Motor neuron (in vitro differentiated cells): ENCODE results near the gene VAV3. TPM values are rescaled to one million over a fixed set of nuclear protein-coding genes. Genes with fewer than 3 reads are reported as not detected.
"Not testable (repeated sequence)": the region's sequence is repeated elsewhere in the genome, so short reads cannot be mapped to it uniquely, and the experiment has no call there.

Source experiments
- ATAC-seq, 8 experiments: fragments of 200-7000 bp; cut with Tn5 transposase; replicated peaks in 6 of 8; 2 replicates each; pipeline ENCODE4 v1.8.0; 2021; ENCODE audit warnings: mild to moderate bottlenecking in 8 of 8, moderate library complexity in 8 of 8
- H3K27ac ChIP-seq, 2 donors: fragments of 250-450 bp; sonication (Bioruptor Pico); 2 replicates each; pipeline ENCODE4 v1.9.0; 2021; ENCODE audit warnings: antibody characterized with exemption in 2 of 2, mild to moderate bottlenecking in 2 of 2, moderate library complexity in 1 of 2
- H3K4me1 ChIP-seq, 2 donors: fragments of 250-450 bp; sonication (Bioruptor Pico); replicated peaks in 1 of 2; 2 replicates each; pipeline ENCODE4 v1.6.1; 2021; ENCODE audit warnings: antibody characterized with exemption in 2 of 2, mild to moderate bottlenecking in 2 of 2, moderate library complexity in 1 of 2
- H3K4me3 ChIP-seq, 5 donors: fragments of 250-450 bp; sonication (Bioruptor Pico); 2 replicates each; pipeline ENCODE4 v1.9.0; 2021; ENCODE audit warnings: antibody characterized with exemption in 5 of 5, mild to moderate bottlenecking in 5 of 5, moderate library complexity in 4 of 5
- WGBS, 10 experiments: fragments of 450-650 bp; shearing (Covaris generic); methylation state at CpG; one replicate each; pipeline ENCODE4 v1.0.0; 2022; 5-methylcytosine and 5-hydroxymethylcytosine counted together
- in situ Hi-C, 9 experiments: fragments of 400-800 bp; cut with MboI; loops; one replicate each; pipeline ENCODE4 v1.15.0; 2021; ENCODE audit warnings: low sequenced_read_pairs in 9 of 9, low pct_unique_long_range_greater_than_20kb in 2 of 9; ENCODE audit not compliant: unreplicated experiment in 9 of 9
- total RNA-seq, 8 experiments: library from RNA; unstranded; fragments of 300-600 nt; gene quantifications; 2 replicates each; pipeline versions ENCODE4 v1.2.3 to v1.2.4, GENCODE V29; 2022

Gene VAV3
- total RNA-seq, 8 experiments from 2014 or later, result 0.09 to 34.3 (median 10.3) TPM

- peak in 3 of 8 experiments; percentile 24 to 81 (median 37) for ATAC-seq
- in situ Hi-C loops, result no loop called here
- no peak overlapping the region for H3K27ac ChIP-seq
- H3K4me3 ChIP-seq, result no peak overlapping the region
- peaks cover 0 to 12% of the 10 kb centered on the region in 2 donors for H3K4me1 ChIP-seq
- 58 to 96% (median 83%) methylated on average over 2 to 5 of the region's 5 CpGs for WGBS, 10 experiments
These were observed 299.7 kb downstream of the VAV3 start for GRCh38 chr1:107664982-107665925.

GRCh38 chr1:107662971-107663370 lies 302.0 kb downstream of the VAV3 start:
- peaks cover 0 to 12% of the 10 kb centered on the region in 2 donors for H3K4me1 ChIP-seq
- ATAC-seq, result peak in 2 of 8 experiments; percentile 19 to 28
- WGBS, 10 experiments, result 0 to 100% (median 50%) methylated on average over 1 to 2 of the region's 2 CpGs; no CpG with 5 or more reads in 1 of the 10 experiments

GRCh38 chr1:107661158-107661557 lies 303.8 kb downstream of the VAV3 start:
- ATAC-seq, result peak in 1 of 8 experiments; percentile 93
- in situ Hi-C loops, result no loop called here
- 44 to 100% (median 92%) methylated on average over 1 to 7 of the region's 7 CpGs; no CpG with 5 or more reads in 1 of the 10 experiments for WGBS, 10 experiments
- no peak overlapping the region for H3K27ac ChIP-seq
- no peak overlapping the region for H3K4me3 ChIP-seq
- H3K4me1 ChIP-seq, result peaks cover 0 to 12% of the 10 kb centered on the region in 2 donors

More at GRCh38 chr1:107662971-107663370, 302.0 kb downstream of the VAV3 start:
- in situ Hi-C loops, result no loop called here
- no peak overlapping the region for H3K27ac ChIP-seq
- no peak overlapping the region for H3K4me3 ChIP-seq

DNA sequence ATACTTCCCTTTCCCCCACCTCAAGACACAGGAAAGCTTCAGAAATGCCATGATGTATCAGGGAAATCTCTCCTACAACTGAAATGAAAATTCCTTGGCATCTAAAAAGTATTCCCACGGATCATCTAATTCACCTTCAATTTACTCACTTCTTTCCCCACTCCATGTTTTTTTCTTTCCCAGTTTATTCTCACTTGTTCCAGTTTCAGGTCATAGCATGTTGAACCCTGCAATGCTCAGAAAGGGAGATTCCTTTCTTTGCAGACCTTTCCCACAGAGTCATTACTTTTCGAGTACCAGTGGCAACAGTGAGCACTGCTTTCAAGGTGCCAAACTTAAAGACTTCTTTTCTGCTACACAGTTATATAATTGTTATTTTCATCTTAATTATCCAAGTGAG lies 305.0 kb downstream of the VAV3 start:
- Histone ChIP-seq H3K4me1 (peaks cover 0 to 12% of the 10 kb centered on the region in 2 donors), H3K4me3 (no peak overlapping the region), H3K27ac (no peak overlapping the region)
- in situ Hi-C loops, result no loop called here
- WGBS, 10 experiments, result 17 to 100% (median 95%) methylated on average over 1 to 2 of the region's 2 CpGs; no CpG with 5 or more reads in 1 of the 10 experiments
- ATAC-seq, result no peak

DNA sequence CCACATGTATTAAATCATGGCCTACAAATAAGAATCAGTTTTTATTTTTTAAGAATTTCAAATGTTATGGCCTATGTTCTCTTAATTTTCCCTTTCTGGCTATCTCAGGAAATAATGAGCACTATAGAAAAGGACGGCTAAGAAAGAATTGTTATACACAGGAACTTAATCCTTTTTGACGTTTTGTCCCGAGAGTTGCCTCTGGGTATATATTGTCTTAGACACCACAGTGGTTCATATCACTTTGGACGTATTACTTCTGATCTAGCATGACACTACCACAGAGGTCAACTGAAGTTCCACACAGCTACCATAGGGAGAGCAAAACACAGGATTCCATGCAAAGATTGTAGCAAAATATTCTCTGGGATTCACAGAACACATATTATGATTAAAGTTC lies 307.6 kb downstream of the VAV3 start:
- in situ Hi-C loops, result no loop called here

GRCh38 chr1:107653765-107654164 lies 311.2 kb downstream of the VAV3 start:
- 0 to 75% (median 50%) methylated on average over 2 of the region's 2 CpGs; no CpG with 5 or more reads in 1 of the 10 experiments for WGBS, 10 experiments
- no peak overlapping the region for H3K4me3 ChIP-seq
- ATAC-seq, result peak in 3 of 8 experiments; percentile 44 to 58 (median 51)
- no peaks in the 10 kb centered on the region for H3K4me1 ChIP-seq
- in situ Hi-C loops, result no loop called here
- H3K27ac ChIP-seq, result no peak overlapping the region

More for the DNA sequence above, 307.6 kb downstream of the VAV3 start:
- no peak overlapping the region for H3K4me3 ChIP-seq
- WGBS, 10 experiments, result 78 to 98% (median 93%) methylated on average over 2 to 4 of the region's 4 CpGs
- no peak for ATAC-seq
- H3K4me1 ChIP-seq, result peaks cover 0 to 8% of the 10 kb centered on the region in 2 donors
- no peak overlapping the region for H3K27ac ChIP-seq

DNA sequence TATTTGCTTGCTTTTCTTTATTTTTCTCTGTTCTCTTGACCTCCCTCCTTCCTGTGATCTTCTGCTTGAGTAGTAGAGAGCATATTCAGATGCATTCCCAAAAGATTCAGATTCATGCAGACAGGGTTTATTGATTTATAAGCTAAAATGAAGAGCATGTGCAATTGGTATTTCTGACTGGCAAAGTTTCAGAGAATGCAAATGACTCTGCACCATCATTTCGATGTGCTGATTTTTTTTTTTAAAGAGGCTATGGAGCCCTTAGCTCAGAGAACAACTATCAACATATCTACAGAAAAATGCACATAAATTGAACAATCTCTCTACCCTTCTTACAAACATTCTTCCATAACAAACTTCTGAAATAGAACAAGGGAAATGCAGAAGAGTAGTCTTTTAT lies 312.0 kb downstream of the VAV3 start:
- WGBS, 10 experiments, result 0 to 100% (median 38%) methylated on average over 1 of the region's 1 CpG; no CpG with 5 or more reads in 2 of the 10 experiments
- H3K4me1 ChIP-seq, result no peaks in the 10 kb centered on the region
- in situ Hi-C loops, result no loop called here
- ATAC-seq, result peak in 3 of 8 experiments; percentile 55 to 62 (median 62)
- no peak overlapping the region for H3K27ac ChIP-seq
- H3K4me3 ChIP-seq, result no peak overlapping the region

DNA sequence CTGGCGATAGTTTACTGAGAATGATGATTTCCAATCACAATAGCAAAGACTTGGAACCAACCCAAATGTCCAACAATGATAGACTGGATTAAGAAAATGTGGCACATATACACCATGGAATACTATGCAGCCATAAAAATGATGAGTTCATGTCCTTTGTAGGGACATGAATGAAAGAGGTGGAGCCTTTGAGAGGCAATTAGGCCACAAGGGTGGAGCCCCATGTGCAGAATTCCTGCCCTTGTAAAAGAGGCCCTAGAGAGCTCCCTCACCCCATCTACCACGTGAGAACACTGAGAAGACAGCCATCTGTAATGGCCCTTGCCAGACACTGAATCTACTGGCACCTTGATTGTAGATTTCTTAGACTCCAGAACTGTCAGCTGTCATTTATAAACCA lies 314.2 kb downstream of the VAV3 start:
- in situ Hi-C loops, ATAC-seq, H3K4me3 ChIP-seq, H3K4me1 ChIP-seq, H3K27ac ChIP-seq: not testable (repeated sequence)
- 40 to 100% (median 75%) methylated on average over 1 of the region's 2 CpGs; no CpG with 5 or more reads in 5 of the 10 experiments for WGBS, 10 experiments

GRCh38 chr1:107649023-107649422 lies 316.0 kb downstream of the VAV3 start:
- WGBS, 10 experiments, result 0 to 100% (median 85%) methylated on average over 1 to 3 of the region's 3 CpGs; no CpG with 5 or more reads in 3 of the 10 experiments
- H3K4me3 ChIP-seq, result no peak overlapping the region
- ATAC-seq, result peak in 3 of 8 experiments; percentile 32 to 70 (median 48)
- H3K27ac ChIP-seq, result no peak overlapping the region
- H3K4me1 ChIP-seq, result no peaks in the 10 kb centered on the region
- in situ Hi-C loops, result no loop called here

- peak in 3 of 8 experiments; percentile 47 to 67 (median 48) for ATAC-seq
- in situ Hi-C loops, result no loop called here
- no peak overlapping the region for H3K27ac ChIP-seq
These were observed 316.9 kb downstream of the VAV3 start for GRCh38 chr1:107648071-107648470.

DNA sequence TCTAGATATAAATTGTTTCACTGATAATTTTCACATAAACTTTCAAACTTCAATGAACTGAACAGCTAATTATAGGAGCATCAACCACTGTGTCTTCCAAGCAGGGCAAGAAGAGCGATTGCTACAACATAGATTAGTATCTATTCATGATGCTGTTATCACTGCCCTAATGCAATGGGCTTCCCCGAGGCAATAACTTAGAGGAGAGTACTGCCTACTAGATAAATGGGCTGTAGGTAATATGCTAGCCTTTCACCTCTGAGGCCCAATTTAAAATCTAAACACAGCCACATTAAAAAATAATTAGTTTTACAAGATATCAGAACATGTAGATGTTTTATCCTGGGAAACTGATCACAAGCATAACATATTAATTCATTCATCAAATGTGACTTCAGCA lies 318.0 kb downstream of the VAV3 start:
- Histone ChIP-seq H3K4me1 (no peaks in the 10 kb centered on the region), H3K27ac (no peak overlapping the region), H3K4me3 (no peak overlapping the region)
- no peak for ATAC-seq
- 75 to 95% (median 88%) methylated on average over 1 to 2 of the region's 2 CpGs; no CpG with 5 or more reads in 2 of the 10 experiments for WGBS, 10 experiments
- in situ Hi-C loops, result no loop called here

More at GRCh38 chr1:107648071-107648470, 316.9 kb downstream of the VAV3 start:
- Histone ChIP-seq H3K4me3 (no peak overlapping the region), H3K4me1 (no peaks in the 10 kb centered on the region)

DNA sequence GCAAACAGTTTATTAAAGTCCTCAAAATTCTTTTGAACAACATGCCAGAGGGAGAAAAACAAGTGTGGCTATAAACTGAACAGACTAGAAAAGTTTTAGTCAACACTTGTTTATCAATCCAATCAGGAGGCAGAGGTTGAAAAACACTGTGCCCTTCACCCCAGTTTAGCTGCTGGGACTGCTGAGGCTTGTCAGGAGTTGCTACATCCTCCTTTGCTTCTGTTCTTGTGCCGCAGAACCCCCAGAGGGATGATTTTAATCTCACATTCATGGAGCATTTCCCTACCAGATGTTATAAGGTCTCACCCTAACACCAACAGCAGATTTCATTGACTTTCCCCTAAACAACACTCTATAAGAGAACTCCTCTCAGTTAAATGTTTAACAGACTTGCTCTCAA lies 321.2 kb downstream of the VAV3 start:
- peak in 2 of 8 experiments; percentile 16 to 58 for ATAC-seq
- in situ Hi-C loops, result no loop called here
- Histone ChIP-seq H3K4me3 (no peak overlapping the region), H3K27ac (no peak overlapping the region), H3K4me1 (no peaks in the 10 kb centered on the region)
- 0 to 80% (median 33%) methylated on average over 1 of the region's 1 CpG; no CpG with 5 or more reads in 3 of the 10 experiments for WGBS, 10 experiments

- H3K27ac ChIP-seq, result no peak overlapping the region
- WGBS, 10 experiments, result 75 to 100% (median 91%) methylated on average over 4 to 7 of the region's 7 CpGs
- no peak for ATAC-seq
- no peaks in the 10 kb centered on the region for H3K4me1 ChIP-seq
- in situ Hi-C loops, result no loop called here
- H3K4me3 ChIP-seq, result no peak overlapping the region
These were observed 324.8 kb downstream of the VAV3 start for GRCh38 chr1:107640207-107640606.
